ENCODE results near the gene TRAPPC3. TPM values are rescaled to one million over a fixed set of nuclear protein-coding genes. Genes with fewer than 3 reads are reported as not detected.

The TRAPPC3 gene
- total RNA-seq, 4 donors from 2014 or later, result 76.3 to 104 (median 83.2) TPM

GRCh38 chr1:36164361-36164760 is 15.1 kb upstream of the TRAPPC3 start:
- ATAC-seq (ENCODE audit: low FRiP score), result no peak
- DNase-seq (ENCODE audit: low spot score), result no peak
- TF ChIP-seq, protein P1, sequence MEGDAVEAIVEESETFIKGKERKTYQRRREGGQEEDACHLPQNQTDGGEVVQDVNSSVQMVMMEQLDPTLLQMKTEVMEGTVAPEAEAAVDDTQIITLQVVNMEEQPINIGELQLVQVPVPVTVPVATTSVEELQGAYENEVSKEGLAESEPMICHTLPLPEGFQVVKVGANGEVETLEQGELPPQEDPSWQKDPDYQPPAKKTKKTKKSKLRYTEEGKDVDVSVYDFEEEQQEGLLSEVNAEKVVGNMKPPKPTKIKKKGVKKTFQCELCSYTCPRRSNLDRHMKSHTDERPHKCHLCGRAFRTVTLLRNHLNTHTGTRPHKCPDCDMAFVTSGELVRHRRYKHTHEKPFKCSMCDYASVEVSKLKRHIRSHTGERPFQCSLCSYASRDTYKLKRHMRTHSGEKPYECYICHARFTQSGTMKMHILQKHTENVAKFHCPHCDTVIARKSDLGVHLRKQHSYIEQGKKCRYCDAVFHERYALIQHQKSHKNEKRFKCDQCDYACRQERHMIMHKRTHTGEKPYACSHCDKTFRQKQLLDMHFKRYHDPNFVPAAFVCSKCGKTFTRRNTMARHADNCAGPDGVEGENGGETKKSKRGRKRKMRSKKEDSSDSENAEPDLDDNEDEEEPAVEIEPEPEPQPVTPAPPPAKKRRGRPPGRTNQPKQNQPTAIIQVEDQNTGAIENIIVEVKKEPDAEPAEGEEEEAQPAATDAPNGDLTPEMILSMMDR (IDR thresholded peaks at IDR 0.05), result no peak

GRCh38 chr1:36163426-36163825 is 14.1 kb upstream of the TRAPPC3 start:
- TF ChIP-seq, protein P1 (IDR thresholded peaks at IDR 0.05), result no peak
- no peak for ATAC-seq (ENCODE audit: low FRiP score)
- DNase-seq (ENCODE audit: low spot score), result no peak

GRCh38 chr1:36162680-36163239 is 13.5 kb upstream of the TRAPPC3 start:
- DNase-seq (ENCODE audit: low spot score), result no peak
- TF ChIP-seq, protein P1 (IDR thresholded peaks at IDR 0.05), result no peak
- no peak for ATAC-seq (ENCODE audit: low FRiP score)

- DNase-seq (ENCODE audit: low spot score) (no peak), ATAC-seq (ENCODE audit: low FRiP score) (peak; percentile 80)
- TF ChIP-seq, protein P1 (IDR thresholded peaks at IDR 0.05), result no peak
Observed at GRCh38 chr1:36161641-36162531, 12.6 kb upstream of the TRAPPC3 start.

- DNase-seq (ENCODE audit: low spot score), result no peak
- TF ChIP-seq, protein P1 (IDR thresholded peaks at IDR 0.05), result no peak
- ATAC-seq (ENCODE audit: low FRiP score), result peak; percentile 49
Observed at GRCh38 chr1:36160949-36161485, 11.7 kb upstream of the TRAPPC3 start.

DNA sequence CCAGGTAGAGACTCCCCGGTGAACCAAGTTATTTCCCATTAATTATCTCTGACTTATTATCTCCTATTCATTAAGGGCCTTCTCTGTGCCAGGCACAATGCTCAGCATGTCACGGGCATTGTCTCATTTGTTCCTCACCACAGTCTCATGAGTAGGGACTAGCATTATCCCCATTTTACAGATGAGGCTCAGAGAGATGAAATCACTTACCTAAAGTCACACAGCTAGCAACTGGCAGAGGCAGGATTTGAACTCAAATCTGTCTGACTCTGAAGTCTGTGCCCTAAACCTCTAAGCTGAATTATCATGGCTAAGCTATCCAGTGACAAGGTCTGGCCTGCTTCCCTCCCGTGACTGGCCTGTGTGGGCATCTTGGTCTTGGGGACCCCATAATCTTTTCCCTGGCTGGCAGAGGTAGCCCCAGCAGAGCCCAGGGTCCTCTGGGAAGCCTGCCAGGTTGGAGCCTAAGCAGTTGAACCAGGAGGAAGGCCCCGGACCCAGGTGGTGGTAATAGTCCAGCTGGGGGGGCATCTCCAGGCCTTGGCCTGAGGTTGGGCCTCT is 11.2 kb upstream of the TRAPPC3 start:
- no peak for ATAC-seq (ENCODE audit: low FRiP score)
- no peak for DNase-seq (ENCODE audit: low spot score)
- TF ChIP-seq, protein P1 (IDR thresholded peaks at IDR 0.05), result no peak
